Liver (tissue), 3 donors: ENCODE results near the gene MST1.

Source experiments
- ATF3 ChIP-seq: IDR thresholded peaks from 2 replicates; pipeline ENCODE4 v1.6.1; 2016; ENCODE audit warnings: antibody characterized with exemption
- CTCF ChIP-seq: fragments of 150-350 bp; IDR thresholded peaks from 2 replicates; pipeline ENCODE4 v1.5.1; 2017; ENCODE audit warnings: improper control_type of control experiment, low read depth, low read length; ENCODE audit not compliant: missing input control
- REST ChIP-seq: IDR thresholded peaks from 2 replicates; pipeline ENCODE4 v1.6.1; 2016; ENCODE audit warnings: antibody characterized with exemption, mild to moderate bottlenecking
- RXRA ChIP-seq, 2 donors: IDR thresholded peaks; 2 replicates each; pipeline ENCODE4 v1.6.1; 2017 to 2018; ENCODE audit warnings: antibody characterized with exemption in 2 of 2, mild to moderate bottlenecking in 1 of 2
- SP1 ChIP-seq: IDR thresholded peaks from 2 replicates; pipeline ENCODE4 v1.6.1; 2018; ENCODE audit warnings: antibody characterized with exemption, mild to moderate bottlenecking
- donor health status: healthy.
- donor health status: healthy.

- TF ChIP-seq ATF3 (no peak), CTCF (no peak), RXRA (IDR thresholded peaks at IDR 0.05) (no peak), SP1 (no peak), REST (no peak)
These were observed 34.2 kb downstream of the MST1 start for GRCh38 chr3:49654955-49655556.
